Right lobe of liver (tissue), 4 donors: ENCODE results near the gene AP4S1.

Experiments
- POLR2A ChIP-seq: fragments of 450-650 bp; IDR thresholded peaks from one replicate; pipeline ENCODE4 v1.6.1; 2017; ENCODE audit warnings: antibody characterized with exemption, mild to moderate bottlenecking
- TF ChIP-seq, protein P1 (sequence below), 4 donors: fragments of 200-600 bp in 3 of 4; fragments of 450-650 bp in 1 of 4; IDR thresholded peaks; one replicate each; pipeline versions ENCODE4 v1.5.1 to v1.8.0; 2016 to 2022; ENCODE audit warnings: antibody characterized with exemption in 4 of 4, mild to moderate bottlenecking in 2 of 4
- donor health status: DM: no; HTN: no; CAD: no.
- donor health status: DM: no; HTN: no; CAD: no.
- donor health status: DM: no; HTN: yes; CAD: no.

DNA sequence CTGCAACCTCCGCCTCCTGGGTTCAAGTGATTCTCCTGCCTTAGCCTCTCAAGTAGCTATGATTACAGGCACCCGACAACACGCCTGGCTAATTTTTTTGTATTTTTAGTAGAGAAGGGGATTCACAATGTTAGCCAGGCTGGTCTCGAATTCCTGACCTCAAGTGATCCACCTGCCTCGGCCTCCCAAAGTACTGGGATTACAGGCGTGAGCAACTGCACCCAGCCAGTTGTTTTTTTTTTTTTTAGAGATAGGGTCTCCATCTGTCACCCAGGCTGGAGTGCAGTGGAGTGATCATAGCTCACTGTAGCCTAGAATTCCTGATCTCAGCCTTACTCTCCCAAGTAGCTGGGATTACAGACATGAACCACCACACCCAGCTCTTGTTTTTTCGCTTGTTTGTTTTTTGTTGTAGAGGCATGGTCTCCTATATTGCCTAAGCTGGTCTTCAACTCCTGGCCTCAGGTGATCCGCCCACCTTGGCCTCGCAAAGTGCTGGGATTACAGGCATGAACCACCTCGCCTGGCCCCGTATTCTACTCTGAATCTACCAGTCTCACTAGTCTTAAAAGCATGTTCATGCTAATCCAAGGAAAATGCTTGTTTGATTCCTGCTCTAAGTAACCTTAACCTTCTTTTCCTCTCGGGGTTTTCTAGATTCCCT lies 32.4 kb downstream of the AP4S1 start:
- TF ChIP-seq, protein P1, sequence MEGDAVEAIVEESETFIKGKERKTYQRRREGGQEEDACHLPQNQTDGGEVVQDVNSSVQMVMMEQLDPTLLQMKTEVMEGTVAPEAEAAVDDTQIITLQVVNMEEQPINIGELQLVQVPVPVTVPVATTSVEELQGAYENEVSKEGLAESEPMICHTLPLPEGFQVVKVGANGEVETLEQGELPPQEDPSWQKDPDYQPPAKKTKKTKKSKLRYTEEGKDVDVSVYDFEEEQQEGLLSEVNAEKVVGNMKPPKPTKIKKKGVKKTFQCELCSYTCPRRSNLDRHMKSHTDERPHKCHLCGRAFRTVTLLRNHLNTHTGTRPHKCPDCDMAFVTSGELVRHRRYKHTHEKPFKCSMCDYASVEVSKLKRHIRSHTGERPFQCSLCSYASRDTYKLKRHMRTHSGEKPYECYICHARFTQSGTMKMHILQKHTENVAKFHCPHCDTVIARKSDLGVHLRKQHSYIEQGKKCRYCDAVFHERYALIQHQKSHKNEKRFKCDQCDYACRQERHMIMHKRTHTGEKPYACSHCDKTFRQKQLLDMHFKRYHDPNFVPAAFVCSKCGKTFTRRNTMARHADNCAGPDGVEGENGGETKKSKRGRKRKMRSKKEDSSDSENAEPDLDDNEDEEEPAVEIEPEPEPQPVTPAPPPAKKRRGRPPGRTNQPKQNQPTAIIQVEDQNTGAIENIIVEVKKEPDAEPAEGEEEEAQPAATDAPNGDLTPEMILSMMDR (IDR thresholded peaks at IDR 0.05), result no peak
- TF ChIP-seq POLR2A, result no peak
